Measurements from ENCODE around the gene SEMA3D. TPM values are rescaled to one million over a fixed set of nuclear protein-coding genes. Genes with fewer than 3 reads are reported as not detected.

SEMA3D gene
- total and polyA plus RNA-seq, 2 donors (not counting 3 experiments of a cell fraction or from before 2014, with no cell fraction given): 9.9 to 10.3 TPM

DNA sequence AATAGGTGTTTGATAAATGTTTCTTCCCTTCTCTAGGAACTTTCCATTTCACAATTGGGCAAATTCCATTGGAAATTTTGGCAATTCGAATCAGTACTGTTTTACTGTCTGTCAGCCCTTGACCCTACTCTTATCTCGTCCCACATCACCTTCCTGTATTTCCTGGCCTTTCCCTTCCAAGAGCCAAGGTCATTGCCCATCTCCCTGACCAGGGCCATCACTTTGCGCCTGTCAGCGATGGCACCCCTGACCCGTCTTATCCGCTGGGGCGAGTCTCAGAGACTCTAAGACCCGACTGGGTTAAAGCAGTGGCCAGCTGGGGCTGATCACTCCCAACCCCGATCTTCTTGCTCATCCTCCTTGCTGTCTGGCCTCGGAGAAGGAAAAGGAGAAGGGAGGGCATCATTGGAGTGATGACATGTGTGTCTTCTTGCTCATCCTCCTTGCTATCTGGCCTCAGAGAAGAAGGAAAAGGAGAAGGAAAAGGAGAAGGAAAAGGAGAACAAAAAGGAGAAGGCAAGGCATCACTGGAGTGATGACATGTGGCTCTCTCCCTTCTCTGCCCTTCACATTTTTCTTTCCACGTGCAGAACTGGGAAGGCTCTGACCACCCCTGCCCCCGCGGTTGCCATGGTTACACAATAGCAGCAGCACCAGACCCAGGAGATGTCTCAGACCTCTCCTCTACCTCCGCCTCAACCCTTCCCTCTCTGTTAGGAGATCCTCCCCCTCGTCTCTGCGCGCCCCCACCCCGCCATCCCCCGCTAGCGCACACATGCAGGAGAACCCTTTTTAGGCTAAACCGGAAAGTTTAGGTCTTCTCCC lies 2.0 kb downstream of the SEMA3D start:
- DNase-seq (ENCODE audit: low read depth, low spot score) (no peak), FAIRE-seq (peak; percentile 26)
- H3K9me3 ChIP-seq (replicated peaks; ENCODE audit: control insufficient read depth, insufficient read depth, low read length): no peaks in the 10 kb centered on the region
- no peaks in the 10 kb centered on the region for H3K79me2 ChIP-seq (ENCODE audit: control insufficient read depth, insufficient read depth, low read length)
- ChIA-PET CTCF (interaction anchor here (0.7 to 2.8 kb wide), 16 partner anchors 10 to 370 kb away, joined by 3 to 83 read pairs (median 4); no protein-coding TSS in a partner anchor), POLR2A (interaction anchor here (0.8 kb wide), 1 partner anchor 82 kb away, joined by 3 read pairs; no protein-coding TSS in a partner anchor)
- H3K9ac ChIP-seq (replicated peaks; ENCODE audit: extremely low read depth, insufficient read depth, low read length): peak overlapping the region; percentile 72
- H3K4me2 ChIP-seq (ENCODE audit: insufficient read depth, low read length): peak overlapping the region; percentile 79
- H3K9me1 ChIP-seq (replicated peaks; ENCODE audit: control insufficient read depth, extremely low read depth, insufficient read depth, low read length): no peaks in the 10 kb centered on the region
- TF ChIP-seq, protein P1, sequence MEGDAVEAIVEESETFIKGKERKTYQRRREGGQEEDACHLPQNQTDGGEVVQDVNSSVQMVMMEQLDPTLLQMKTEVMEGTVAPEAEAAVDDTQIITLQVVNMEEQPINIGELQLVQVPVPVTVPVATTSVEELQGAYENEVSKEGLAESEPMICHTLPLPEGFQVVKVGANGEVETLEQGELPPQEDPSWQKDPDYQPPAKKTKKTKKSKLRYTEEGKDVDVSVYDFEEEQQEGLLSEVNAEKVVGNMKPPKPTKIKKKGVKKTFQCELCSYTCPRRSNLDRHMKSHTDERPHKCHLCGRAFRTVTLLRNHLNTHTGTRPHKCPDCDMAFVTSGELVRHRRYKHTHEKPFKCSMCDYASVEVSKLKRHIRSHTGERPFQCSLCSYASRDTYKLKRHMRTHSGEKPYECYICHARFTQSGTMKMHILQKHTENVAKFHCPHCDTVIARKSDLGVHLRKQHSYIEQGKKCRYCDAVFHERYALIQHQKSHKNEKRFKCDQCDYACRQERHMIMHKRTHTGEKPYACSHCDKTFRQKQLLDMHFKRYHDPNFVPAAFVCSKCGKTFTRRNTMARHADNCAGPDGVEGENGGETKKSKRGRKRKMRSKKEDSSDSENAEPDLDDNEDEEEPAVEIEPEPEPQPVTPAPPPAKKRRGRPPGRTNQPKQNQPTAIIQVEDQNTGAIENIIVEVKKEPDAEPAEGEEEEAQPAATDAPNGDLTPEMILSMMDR (IDR thresholded peaks at IDR 0.05; ENCODE audit: extremely low read depth in 1 of 2, insufficient read depth in 1 of 2, low read depth in 1 of 2, low read length in 2 of 2): no peak
- TF ChIP-seq, protein P2, sequence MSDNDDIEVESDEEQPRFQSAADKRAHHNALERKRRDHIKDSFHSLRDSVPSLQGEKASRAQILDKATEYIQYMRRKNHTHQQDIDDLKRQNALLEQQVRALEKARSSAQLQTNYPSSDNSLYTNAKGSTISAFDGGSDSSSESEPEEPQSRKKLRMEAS (IDR thresholded peaks at IDR 0.05; ENCODE audit: insufficient read depth, insufficient read length): peak; percentile 56
- peak; percentile 61 for TF ChIP-seq GATA2 (IDR thresholded peaks at IDR 0.05; ENCODE audit: insufficient read depth, insufficient read length, low read depth, low read length)
- intact Hi-C loops (cut with micrococcal nuclease): loop anchor here (5.0 to 10.0 kb wide), 6 partner anchors 48 to 1248 kb away; partner anchors contain the start of gene SEMA3A
- no peak overlapping the region for H3K27ac ChIP-seq (ENCODE audit: insufficient read depth, low read depth, low read length)
- H3K4me1 ChIP-seq (ENCODE audit: control insufficient read depth, extremely low read depth, insufficient read depth, low read length): peaks cover 5% of the 10 kb centered on the region
- H4K20me1 ChIP-seq (replicated peaks; ENCODE audit: control insufficient read depth, extremely low read depth, insufficient read depth, low read length): no peaks in the 10 kb centered on the region
- H3K27me3 ChIP-seq (ENCODE audit: control insufficient read depth in 2 of 2, insufficient read depth in 2 of 2, low read length in 2 of 2): no peaks in the 10 kb centered on the region
- no TSS peak for BruUV-seq (replicated peaks)
- dilution Hi-C loops (cut with MboI; ENCODE audit: extremely low pct_ligation_motif_present, low sequenced_read_pairs): no loop called here
- peak overlapping the region; percentile 52 to 79 (median 54) for H3K4me3 ChIP-seq (replicated peaks in 1 of 3; ENCODE audit: insufficient read depth in 1 of 3, low read depth in 1 of 3, low read length in 3 of 3)
- H2AFZ ChIP-seq (ENCODE audit: low read depth, low read length): peak overlapping the region; percentile 94
- no peaks in the 10 kb centered on the region for H3K36me3 ChIP-seq (ENCODE audit: control insufficient read depth in 2 of 2, extremely low read depth in 1 of 2, insufficient read depth in 2 of 2, low read length in 2 of 2)

All from endothelial cell of umbilical vein (primary cell).